Thoracic aorta (tissue), 2 donors: ENCODE results near the gene TJP1. TPM values are rescaled to one million over a fixed set of nuclear protein-coding genes. Genes with fewer than 3 reads are reported as not detected.

Experiments used
- ATAC-seq: fragments of 150-250 bp; one replicate; pipeline ENCODE4 v1.8.0; 2017; ENCODE audit warnings: low read depth; ENCODE audit not compliant: insufficient number of reproducible peaks, low FRiP score
- DNase-seq: peaks from one replicate; pipeline ENCODE4 v3.0.0-alpha.2; 2020; ENCODE audit warnings: low spot score
- H3K27ac ChIP-seq, 2 donors: fragments of 200-600 bp; sonication (generic); 1 replicate in 1 of 2; 2 replicates in 1 of 2; pipeline ENCODE4 v1.5.1; 2016; ENCODE audit warnings: mild to moderate bottlenecking in 2 of 2, moderate library complexity in 2 of 2
- H3K27me3 ChIP-seq: fragments of 200-600 bp; sonication (generic); replicated peaks from 2 replicates; pipeline ENCODE4 v1.6.0; 2016; ENCODE audit warnings: mild to moderate bottlenecking; ENCODE audit not compliant: insufficient read depth
- H3K36me3 ChIP-seq: fragments of 200-600 bp; sonication (generic); one replicate; pipeline ENCODE4 v1.5.1; 2016
- H3K4me1 ChIP-seq, 2 donors: fragments of 200-600 bp; sonication (generic); 1 replicate in 1 of 2; 2 replicates in 1 of 2; pipeline versions ENCODE4 v1.5.1 to v1.6.0; 2016; ENCODE audit warnings: low read depth in 2 of 2, mild to moderate bottlenecking in 1 of 2; ENCODE audit not compliant: control insufficient read depth in 1 of 2
- H3K4me3 ChIP-seq: fragments of 200-600 bp; sonication (generic); 2 replicates; pipeline ENCODE4 v1.5.1; 2016; ENCODE audit warnings: mild to moderate bottlenecking
- H3K9me3 ChIP-seq: fragments of 200-600 bp; sonication (generic); 2 replicates; pipeline ENCODE4 v1.5.1; 2016
- CTCF ChIP-seq: fragments of 200-600 bp; sonication (generic); IDR thresholded peaks from one replicate; pipeline ENCODE4 v1.5.1; 2019; ENCODE audit warnings: antibody characterized with exemption
- total RNA-seq, 2 donors: library from RNA; depleted of rRNA; stranded (reverse); fragments of >200 nt; gene quantifications; one replicate each; pipeline versions ENCODE4 v1.1.0 to v1.2.3, GENCODE V29; 2016

TJP1 gene
- total RNA-seq, 2 donors from 2014 or later = 78.4 to 146 TPM

GRCh38 chr15:29799859-29800258, 22.4 kb downstream of the TJP1 start:
- H3K27me3 ChIP-seq = no peaks in the 10 kb centered on the region
- ATAC-seq (no peak), DNase-seq (no peak)
- peaks cover 10 to 23% of the 10 kb centered on the region in 2 donors for H3K4me1 ChIP-seq
- H3K4me3 ChIP-seq = no peak overlapping the region
- TF ChIP-seq CTCF = no peak
- no peaks in the 10 kb centered on the region for H3K9me3 ChIP-seq
- no peak overlapping the region for H3K27ac ChIP-seq
- no peaks in the 10 kb centered on the region for H3K36me3 ChIP-seq

- TF ChIP-seq CTCF = no peak
Measured at GRCh38 chr15:29795610-29796009, 26.7 kb downstream of the TJP1 start.

GRCh38 chr15:29792426-29793159, 29.7 kb downstream of the TJP1 start:
- H3K27me3 ChIP-seq = no peaks in the 10 kb centered on the region
- no peak overlapping the region for H3K4me3 ChIP-seq
- TF ChIP-seq CTCF = no peak
- peaks cover 5% of the 10 kb centered on the region for H3K36me3 ChIP-seq
- ATAC-seq (no peak), DNase-seq (no peak)
- H3K4me1 ChIP-seq = no peaks in the 10 kb centered on the region
- no peak overlapping the region for H3K27ac ChIP-seq
- H3K9me3 ChIP-seq = no peaks in the 10 kb centered on the region

More at GRCh38 chr15:29795610-29796009, 26.7 kb downstream of the TJP1 start:
- no peak overlapping the region for H3K27ac ChIP-seq
- no peaks in the 10 kb centered on the region for H3K27me3 ChIP-seq
- no peak overlapping the region for H3K4me3 ChIP-seq
- H3K9me3 ChIP-seq = no peaks in the 10 kb centered on the region
- DNase-seq (no peak), ATAC-seq (no peak)
- H3K36me3 ChIP-seq = peaks cover 5% of the 10 kb centered on the region
- H3K4me1 ChIP-seq = peaks cover 1 to 4% of the 10 kb centered on the region in 2 donors

- ATAC-seq (no peak), DNase-seq (no peak)
- no peaks in the 10 kb centered on the region for H3K27me3 ChIP-seq
- no peak for TF ChIP-seq CTCF
- peaks cover under 1 to 6% of the 10 kb centered on the region in 2 donors for H3K4me1 ChIP-seq
- H3K4me3 ChIP-seq = no peak overlapping the region
- peaks cover 5% of the 10 kb centered on the region for H3K36me3 ChIP-seq
- no peaks in the 10 kb centered on the region for H3K9me3 ChIP-seq
- no peak overlapping the region for H3K27ac ChIP-seq
Measured at GRCh38 chr15:29790607-29791006, 31.7 kb downstream of the TJP1 start.

GRCh38 chr15:29789871-29790270, 32.4 kb downstream of the TJP1 start:
- DNase-seq (no peak), ATAC-seq (no peak)
- Histone ChIP-seq H3K4me3 (no peak overlapping the region), H3K4me1 (peaks cover 8 to 13% of the 10 kb centered on the region in 2 donors), H3K27me3 (no peaks in the 10 kb centered on the region), H3K27ac (no peak overlapping the region), H3K9me3 (no peaks in the 10 kb centered on the region), H3K36me3 (peaks cover 5% of the 10 kb centered on the region)
- TF ChIP-seq CTCF = no peak
